HEK293 (cell line): ENCODE results near the gene EIF4G3.

Experiments used
- BCL11A ChIP-seq: fragments of 450-650 bp; formaldehyde crosslinking; IDR thresholded peaks from 2 replicates; pipeline ENCODE4 v1.5.1; 2016; ENCODE audit warnings: low read depth, missing biosample characterization, missing genetic modification characterization
- CTCF ChIP-seq: fragments of 450-650 bp; formaldehyde crosslinking; IDR thresholded peaks from 2 replicates; pipeline ENCODE4 v1.5.1; 2016; ENCODE audit warnings: missing biosample characterization, missing genetic modification characterization
- FEZF1 ChIP-seq: fragments of 450-650 bp; formaldehyde crosslinking; IDR thresholded peaks from 2 replicates; pipeline ENCODE4 v1.5.1; 2016; ENCODE audit warnings: missing biosample characterization, missing genetic modification characterization
- OVOL3 ChIP-seq: fragments of 450-650 bp; formaldehyde crosslinking; IDR thresholded peaks from 2 replicates; pipeline ENCODE4 v1.5.1; 2016; ENCODE audit warnings: missing biosample characterization, missing genetic modification characterization
- RBAK ChIP-seq: fragments of 450-650 bp; formaldehyde crosslinking; IDR thresholded peaks from 2 replicates; pipeline ENCODE4 v1.5.1; 2016; ENCODE audit warnings: missing biosample characterization, missing genetic modification characterization
- REPIN1 ChIP-seq: fragments of 450-650 bp; formaldehyde crosslinking; IDR thresholded peaks from 2 replicates; pipeline ENCODE4 v1.5.1; 2017; ENCODE audit warnings: missing biosample characterization, missing genetic modification characterization, low read depth
- SP3 ChIP-seq: fragments of 450-650 bp; formaldehyde crosslinking; IDR thresholded peaks from 2 replicates; pipeline ENCODE4 v1.5.1; 2016; ENCODE audit warnings: missing biosample characterization, missing genetic modification characterization
- SP7 ChIP-seq: fragments of 450-650 bp; formaldehyde crosslinking; IDR thresholded peaks from 2 replicates; pipeline ENCODE4 v1.5.1; 2016; ENCODE audit warnings: missing biosample characterization, missing genetic modification characterization
- TRIM28 ChIP-seq: IDR thresholded peaks from 2 replicates; pipeline ENCODE4 v1.6.1; 2011; ENCODE audit warnings: low read length, control low read depth, borderline replicate concordance
- ZBTB11 ChIP-seq: fragments of 450-650 bp; formaldehyde crosslinking; conservative IDR thresholded peaks from 2 replicates; pipeline ENCODE4 v1.5.1; 2016; ENCODE audit warnings: low read depth, missing biosample characterization, missing genetic modification characterization
- ZBTB20 ChIP-seq: fragments of 450-650 bp; formaldehyde crosslinking; IDR thresholded peaks from 2 replicates; pipeline ENCODE4 v1.5.1; 2016; ENCODE audit warnings: missing biosample characterization, missing genetic modification characterization
- ZBTB21 ChIP-seq: fragments of 450-650 bp; formaldehyde crosslinking; IDR thresholded peaks from 2 replicates; pipeline ENCODE4 v1.5.1; 2017; ENCODE audit warnings: missing biosample characterization, missing genetic modification characterization
- ZBTB44 ChIP-seq: fragments of 450-650 bp; IDR thresholded peaks from 2 replicates; pipeline ENCODE4 v1.5.1; 2018; ENCODE audit warnings: missing biosample characterization, mild to moderate bottlenecking, missing genetic modification characterization
- ZNF248 ChIP-seq: fragments of 450-650 bp; formaldehyde crosslinking; IDR thresholded peaks from 2 replicates; pipeline ENCODE4 v1.5.1; 2017; ENCODE audit warnings: missing biosample characterization, missing genetic modification characterization
- ZNF391 ChIP-seq: fragments of 450-650 bp; formaldehyde crosslinking; IDR thresholded peaks from 2 replicates; pipeline ENCODE4 v1.5.1; 2016; ENCODE audit warnings: low read depth, missing biosample characterization, missing genetic modification characterization, borderline replicate concordance
- ZNF394 ChIP-seq: fragments of 450-650 bp; formaldehyde crosslinking; IDR thresholded peaks from 2 replicates; pipeline ENCODE4 v1.5.1; 2016; ENCODE audit warnings: missing biosample characterization, missing genetic modification characterization, mild to moderate bottlenecking, moderate library complexity, borderline replicate concordance
- ZNF521 ChIP-seq: fragments of 450-650 bp; formaldehyde crosslinking; IDR thresholded peaks from 2 replicates; pipeline ENCODE4 v1.5.1; 2017; ENCODE audit warnings: missing biosample characterization, mild to moderate bottlenecking, missing genetic modification characterization
- ZNF639 ChIP-seq: fragments of 450-650 bp; formaldehyde crosslinking; IDR thresholded peaks from 2 replicates; pipeline ENCODE4 v1.5.1; 2016; ENCODE audit warnings: missing biosample characterization, missing genetic modification characterization
- ZNF660 ChIP-seq: fragments of 450-650 bp; IDR thresholded peaks from 2 replicates; pipeline ENCODE4 v1.5.1; 2018; ENCODE audit warnings: missing biosample characterization, mild to moderate bottlenecking, missing genetic modification characterization
- ZNF670 ChIP-seq: fragments of 450-650 bp; formaldehyde crosslinking; IDR thresholded peaks from 2 replicates; pipeline ENCODE4 v1.5.1; 2016; ENCODE audit warnings: missing biosample characterization, missing genetic modification characterization, low read depth
- ZSCAN30 ChIP-seq: fragments of 450-650 bp; IDR thresholded peaks from 2 replicates; pipeline ENCODE4 v1.5.1; 2018; ENCODE audit warnings: missing biosample characterization, mild to moderate bottlenecking, missing genetic modification characterization, moderate library complexity
- ZXDB ChIP-seq: fragments of 450-650 bp; formaldehyde crosslinking; IDR thresholded peaks from 2 replicates; pipeline ENCODE4 v1.5.1; 2016; ENCODE audit warnings: missing biosample characterization, missing genetic modification characterization
- TF ChIP-seq, protein P1 (sequence below): fragments of 450-650 bp; formaldehyde crosslinking; IDR thresholded peaks from 2 replicates; pipeline ENCODE4 v1.5.1; 2016; ENCODE audit warnings: missing biosample characterization, missing genetic modification characterization
- TF ChIP-seq, protein P2 (sequence below): fragments of 450-650 bp; formaldehyde crosslinking; IDR thresholded peaks from 2 replicates; pipeline ENCODE4 v1.5.1; 2016; ENCODE audit warnings: missing biosample characterization, missing genetic modification characterization
- TF ChIP-seq, protein P3 (sequence below): fragments of 450-650 bp; formaldehyde crosslinking; IDR thresholded peaks from 2 replicates; pipeline ENCODE4 v1.5.1; 2017; ENCODE audit warnings: missing biosample characterization, mild to moderate bottlenecking, missing genetic modification characterization, moderate library complexity

The EIF4G3 gene

DNA sequence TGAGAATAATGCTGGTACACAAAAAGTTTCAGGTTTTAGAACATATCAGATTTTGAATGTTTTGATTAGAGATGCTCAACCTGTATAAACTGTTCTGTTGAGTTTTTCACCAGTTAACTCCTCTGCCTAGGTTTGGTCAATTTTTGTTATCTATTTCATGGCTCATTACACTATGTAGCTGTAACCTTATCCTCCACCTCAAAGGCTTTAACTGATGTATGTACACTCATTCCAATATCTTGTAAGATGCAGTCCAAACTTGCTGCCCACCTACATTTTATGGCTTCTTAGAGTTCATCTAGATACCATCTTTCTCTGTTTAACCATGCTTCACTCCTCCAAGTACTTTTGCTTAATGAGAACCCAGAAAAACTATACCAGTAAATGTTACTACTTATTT, 107.8 kb downstream of the EIF4G3 start (continued):
- TF ChIP-seq SP3 (tag by site-specific recombination) (no peak), BCL11A (tag by site-specific recombination) (peak; percentile 79; the same call in 1 of the 2 replicates), ZSCAN30 (tag by site-specific recombination) (peak; percentile 31; the same call in 1 of the 2 replicates), CTCF (tag by site-specific recombination) (no peak), ZNF639 (tag by site-specific recombination) (peak; percentile 58; the same call in 1 of the 2 replicates), ZXDB (tag by site-specific recombination) (peak; percentile 83), FEZF1 (tag by site-specific recombination) (peak; percentile 90), ZBTB11 (tag by site-specific recombination) (no peak), ZBTB44 (peak; percentile 62), ZNF394 (tag by site-specific recombination) (no peak), ZBTB20 (tag by site-specific recombination) (no peak), ZBTB21 (tag by site-specific recombination) (no peak), OVOL3 (peak; percentile 69; the same call in 1 of the 2 replicates), REPIN1 (no peak), ZNF660 (tag by site-specific recombination) (no peak), SP7 (peak; percentile 76), ZNF670 (no peak), ZNF248 (tag by site-specific recombination) (no peak), TRIM28 (peak; percentile 54; the same call in 1 of the 2 replicates), RBAK (tag by site-specific recombination) (no peak), ZNF521 (tag by site-specific recombination) (no peak), ZNF391 (tag by site-specific recombination) (no peak)
- TF ChIP-seq, protein P1, sequence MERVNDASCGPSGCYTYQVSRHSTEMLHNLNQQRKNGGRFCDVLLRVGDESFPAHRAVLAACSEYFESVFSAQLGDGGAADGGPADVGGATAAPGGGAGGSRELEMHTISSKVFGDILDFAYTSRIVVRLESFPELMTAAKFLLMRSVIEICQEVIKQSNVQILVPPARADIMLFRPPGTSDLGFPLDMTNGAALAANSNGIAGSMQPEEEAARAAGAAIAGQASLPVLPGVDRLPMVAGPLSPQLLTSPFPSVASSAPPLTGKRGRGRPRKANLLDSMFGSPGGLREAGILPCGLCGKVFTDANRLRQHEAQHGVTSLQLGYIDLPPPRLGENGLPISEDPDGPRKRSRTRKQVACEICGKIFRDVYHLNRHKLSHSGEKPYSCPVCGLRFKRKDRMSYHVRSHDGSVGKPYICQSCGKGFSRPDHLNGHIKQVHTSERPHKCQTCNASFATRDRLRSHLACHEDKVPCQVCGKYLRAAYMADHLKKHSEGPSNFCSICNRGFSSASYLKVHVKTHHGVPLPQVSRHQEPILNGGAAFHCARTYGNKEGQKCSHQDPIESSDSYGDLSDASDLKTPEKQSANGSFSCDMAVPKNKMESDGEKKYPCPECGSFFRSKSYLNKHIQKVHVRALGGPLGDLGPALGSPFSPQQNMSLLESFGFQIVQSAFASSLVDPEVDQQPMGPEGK (tag by site-specific recombination), result peak; percentile 40; the same call in 1 of the 2 replicates
- TF ChIP-seq, protein P2, sequence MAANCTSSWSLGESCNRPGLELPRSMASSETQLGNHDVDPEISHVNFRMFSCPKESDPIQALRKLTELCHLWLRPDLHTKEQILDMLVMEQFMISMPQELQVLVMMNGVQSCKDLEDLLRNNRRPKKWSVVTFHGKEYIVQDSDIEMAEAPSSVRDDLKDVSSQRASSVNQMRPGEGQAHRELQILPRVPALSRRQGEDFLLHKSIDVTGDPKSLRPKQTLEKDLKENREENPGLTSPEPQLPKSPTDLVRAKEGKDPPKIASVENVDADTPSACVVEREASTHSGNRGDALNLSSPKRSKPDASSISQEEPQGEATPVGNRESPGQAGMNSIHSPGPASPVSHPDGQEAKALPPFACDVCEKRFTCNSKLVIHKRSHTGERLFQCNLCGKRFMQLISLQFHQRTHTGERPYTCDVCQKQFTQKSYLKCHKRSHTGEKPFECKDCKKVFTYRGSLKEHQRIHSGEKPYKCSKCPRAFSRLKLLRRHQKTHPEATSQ (tag by site-specific recombination), result no peak
- TF ChIP-seq, protein P3, sequence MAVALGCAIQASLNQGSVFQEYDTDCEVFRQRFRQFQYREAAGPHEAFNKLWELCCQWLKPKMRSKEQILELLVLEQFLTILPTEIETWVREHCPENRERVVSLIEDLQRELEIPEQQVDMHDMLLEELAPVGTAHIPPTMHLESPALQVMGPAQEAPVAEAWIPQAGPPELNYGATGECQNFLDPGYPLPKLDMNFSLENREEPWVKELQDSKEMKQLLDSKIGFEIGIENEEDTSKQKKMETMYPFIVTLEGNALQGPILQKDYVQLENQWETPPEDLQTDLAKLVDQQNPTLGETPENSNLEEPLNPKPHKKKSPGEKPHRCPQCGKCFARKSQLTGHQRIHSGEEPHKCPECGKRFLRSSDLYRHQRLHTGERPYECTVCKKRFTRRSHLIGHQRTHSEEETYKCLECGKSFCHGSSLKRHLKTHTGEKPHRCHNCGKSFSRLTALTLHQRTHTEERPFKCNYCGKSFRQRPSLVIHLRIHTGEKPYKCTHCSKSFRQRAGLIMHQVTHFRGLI, result 0 out of 2 replicates have a peak, but pooled peaks have one; percentile 8
